ENCODE data around the gene SMIM17.

The SMIM17 gene

DNA sequence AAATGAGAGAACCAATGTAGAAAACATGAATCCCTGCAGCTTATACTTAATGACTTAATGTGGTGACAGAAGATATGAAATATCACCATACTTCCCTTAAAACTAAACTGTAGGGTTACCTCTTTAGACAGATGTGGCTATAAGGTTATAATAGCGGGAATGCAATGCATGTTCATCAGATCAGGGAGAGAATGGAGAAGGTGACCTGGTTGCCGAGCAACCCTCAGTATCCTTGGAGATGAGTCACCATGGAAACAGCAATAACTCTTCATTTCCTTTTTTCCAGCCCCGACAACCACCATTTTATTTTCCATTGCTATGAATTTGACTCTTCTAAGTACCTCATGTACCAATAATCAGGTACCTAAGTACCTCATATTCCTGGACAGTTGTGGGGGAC lies 56.6 kb downstream of the SMIM17 start:
- DNase-seq (ENCODE audit: extremely low spot score) = no peak
- TF ChIP-seq, protein P1, sequence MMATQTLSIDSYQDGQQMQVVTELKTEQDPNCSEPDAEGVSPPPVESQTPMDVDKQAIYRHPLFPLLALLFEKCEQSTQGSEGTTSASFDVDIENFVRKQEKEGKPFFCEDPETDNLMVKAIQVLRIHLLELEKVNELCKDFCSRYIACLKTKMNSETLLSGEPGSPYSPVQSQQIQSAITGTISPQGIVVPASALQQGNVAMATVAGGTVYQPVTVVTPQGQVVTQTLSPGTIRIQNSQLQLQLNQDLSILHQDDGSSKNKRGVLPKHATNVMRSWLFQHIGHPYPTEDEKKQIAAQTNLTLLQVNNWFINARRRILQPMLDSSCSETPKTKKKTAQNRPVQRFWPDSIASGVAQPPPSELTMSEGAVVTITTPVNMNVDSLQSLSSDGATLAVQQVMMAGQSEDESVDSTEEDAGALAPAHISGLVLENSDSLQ (IDR thresholded peaks at IDR 0.05) = no peak
- TF ChIP-seq SP1 (IDR thresholded peaks at IDR 0.05) (no peak), ARNT (IDR thresholded peaks at IDR 0.05) (no peak), L3MBTL2 (conservative IDR thresholded peaks at IDR 0.05) (no peak), BHLHE40 (IDR thresholded peaks at IDR 0.05; ENCODE audit: borderline replicate concordance) (no peak), CTBP1 (IDR thresholded peaks at IDR 0.05; ENCODE audit: borderline replicate concordance) (no peak), FOXA1 (IDR thresholded peaks at IDR 0.05) (no peak), SUZ12 (IDR thresholded peaks at IDR 0.05) (no peak)
- ChIA-PET CTCF (no interaction called here), POLR2A (no interaction called here)

DNA sequence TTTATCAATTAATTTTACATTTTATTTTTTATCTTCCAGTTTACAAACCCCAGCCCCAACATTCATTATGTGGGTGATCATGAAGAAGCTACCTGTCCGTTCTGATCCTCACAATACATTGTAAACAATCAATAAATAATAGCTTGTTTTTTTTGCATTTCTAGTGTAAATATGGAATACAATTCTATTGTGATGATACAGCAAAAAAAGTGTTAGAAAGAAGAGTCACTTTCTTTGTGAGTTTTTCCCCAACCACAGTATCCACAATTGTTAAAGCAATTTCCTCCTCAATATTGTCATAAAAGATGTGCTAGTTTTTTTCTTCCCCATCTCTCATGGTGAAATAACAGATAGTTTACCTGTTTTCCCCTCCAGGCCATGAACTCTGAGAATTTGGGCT lies 58.9 kb downstream of the SMIM17 start:
- DNase-seq (ENCODE audit: extremely low spot score) = no peak
- ChIA-PET CTCF (no interaction called here), POLR2A (no interaction called here)
- TF ChIP-seq SUZ12 (IDR thresholded peaks at IDR 0.05) = no peak
- TF ChIP-seq LEF1 (IDR thresholded peaks at IDR 0.05; ENCODE audit: borderline replicate concordance) = no peak
- TF ChIP-seq FOXA1 (IDR thresholded peaks at IDR 0.05) = no peak
- no peak for TF ChIP-seq SP1 (IDR thresholded peaks at IDR 0.05)
- TF ChIP-seq ARNT (IDR thresholded peaks at IDR 0.05) = no peak
- no peak for TF ChIP-seq FOXM1 (IDR thresholded peaks at IDR 0.05; ENCODE audit: borderline replicate concordance)
- TF ChIP-seq, protein P1 (IDR thresholded peaks at IDR 0.05) = no peak

DNA sequence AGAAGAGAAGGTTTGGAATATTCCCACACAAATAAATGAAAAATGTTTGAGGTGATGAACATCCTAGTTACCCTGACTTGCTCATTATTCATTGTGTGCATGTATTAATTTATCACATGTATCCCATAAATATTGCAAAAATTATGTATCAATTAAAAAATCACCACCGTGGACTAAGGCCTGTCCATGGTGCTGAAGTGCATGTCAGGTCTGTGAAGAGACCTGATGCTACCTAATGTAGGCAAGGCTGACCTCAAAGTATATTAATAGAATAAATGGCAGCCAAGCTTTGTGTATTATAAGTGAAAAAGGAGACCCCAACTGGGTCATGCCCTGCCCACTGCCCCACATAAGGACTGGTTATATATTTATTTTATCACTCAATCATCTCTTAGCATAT lies 63.0 kb downstream of the SMIM17 start:
- CTCF ChIA-PET = no interaction called here
- no peak for DNase-seq (ENCODE audit: extremely low spot score)
- POLR2A ChIA-PET = no interaction called here
- TF ChIP-seq, protein P1 (IDR thresholded peaks at IDR 0.05) = no peak
- TF ChIP-seq NFRKB (IDR thresholded peaks at IDR 0.05) = no peak
- TF ChIP-seq TARDBP (IDR thresholded peaks at IDR 0.05) = no peak
- no peak for TF ChIP-seq ARNT (IDR thresholded peaks at IDR 0.05)

All from HEK293T (cell line).